Ascending aorta (tissue), 2 donors: ENCODE measurements around the gene UBE3B. TPM values are rescaled to one million over a fixed set of nuclear protein-coding genes. Genes with fewer than 3 reads are reported as not detected.

Experiments used
- DNase-seq, 2 donors: peaks; one replicate each; pipeline ENCODE4 v3.0.0-alpha.2; 2019; ENCODE audit warnings: low spot score in 2 of 2
- H3K27ac ChIP-seq, 2 donors: fragments of 200-600 bp; sonication (generic); one replicate each; pipeline ENCODE4 v1.5.1; 2016 to 2017; ENCODE audit warnings: mild to moderate bottlenecking in 1 of 2
- H3K27me3 ChIP-seq: fragments of 200-600 bp; sonication (generic); one replicate; pipeline ENCODE4 v1.5.1; 2017
- H3K36me3 ChIP-seq, 2 donors: fragments of 200-600 bp; sonication (generic); one replicate each; pipeline ENCODE4 v1.5.1; 2016
- H3K4me1 ChIP-seq, 2 donors: fragments of 200-600 bp; sonication (generic); one replicate each; pipeline ENCODE4 v1.5.1; 2016 to 2017; ENCODE audit warnings: mild to moderate bottlenecking in 1 of 2
- H3K4me3 ChIP-seq, 2 donors: fragments of 200-600 bp; sonication (generic); one replicate each; pipeline ENCODE4 v1.5.1; 2016 to 2017; ENCODE audit warnings: mild to moderate bottlenecking in 1 of 2
- H3K9me3 ChIP-seq, 2 donors: fragments of 200-600 bp; sonication (generic); one replicate each; pipeline ENCODE4 v1.5.1; 2016
- CTCF ChIP-seq, 3 experiments: fragments of 200-600 bp in 2 of 3; fragments of 450-650 bp in 1 of 3; sonication (generic) in 2 of 3; IDR thresholded peaks; one replicate each; pipeline ENCODE4 v1.5.1; 2016 to 2019; ENCODE audit warnings: antibody characterized with exemption in 3 of 3, mild to moderate bottlenecking in 1 of 3, moderate library complexity in 1 of 3
- intact Hi-C: fragments of 100-400 bp; cut with DNase I; formaldehyde crosslinking; loops from one replicate; pipeline ENCODE4 v1.15.1; 2023
- total RNA-seq: library from RNA; depleted of rRNA; stranded (reverse); fragments of >200 nt; gene quantifications from one replicate; pipeline ENCODE4 v1.1.0, GENCODE V29; 2016

The UBE3B gene
- total RNA-seq, 1 donor from 2014 or later = 19.1 TPM

GRCh38 chr12:109537136-109537535 is 59.7 kb downstream of the UBE3B start:
- intact Hi-C loops = no loop called here
- Histone ChIP-seq H3K4me3 (no peak overlapping the region), H3K4me1 (no peaks in the 10 kb centered on the region), H3K36me3 (peaks cover 28 to 63% of the 10 kb centered on the region in 2 donors), H3K9me3 (no peaks in the 10 kb centered on the region), H3K27ac (no peak overlapping the region), H3K27me3 (no peaks in the 10 kb centered on the region)
- no peak for TF ChIP-seq CTCF (IDR thresholded peaks at IDR 0.05)
- no peak for DNase-seq

- H3K36me3 ChIP-seq = peaks cover 17 to 54% of the 10 kb centered on the region in 2 donors
Measured at GRCh38 chr12:109538191-109538863, 60.9 kb downstream of the UBE3B start.

GRCh38 chr12:109539508-109539907 is 62.1 kb downstream of the UBE3B start:
- intact Hi-C loops = no loop called here
- Histone ChIP-seq H3K4me1 (no peaks in the 10 kb centered on the region), H3K27ac (no peak overlapping the region), H3K36me3 (peaks cover 8 to 43% of the 10 kb centered on the region in 2 donors), H3K9me3 (no peaks in the 10 kb centered on the region), H3K27me3 (no peaks in the 10 kb centered on the region), H3K4me3 (no peak overlapping the region)
- no peak for TF ChIP-seq CTCF (IDR thresholded peaks at IDR 0.05)
- DNase-seq = no peak

More at GRCh38 chr12:109538191-109538863, 60.9 kb downstream of the UBE3B start:
- TF ChIP-seq CTCF (IDR thresholded peaks at IDR 0.05) = no peak
- no peaks in the 10 kb centered on the region for H3K27me3 ChIP-seq
- no peaks in the 10 kb centered on the region for H3K9me3 ChIP-seq
- intact Hi-C loops = no loop called here
- H3K4me1 ChIP-seq = no peaks in the 10 kb centered on the region
- no peak for DNase-seq
- no peak overlapping the region for H3K4me3 ChIP-seq
- no peak overlapping the region for H3K27ac ChIP-seq

- Histone ChIP-seq H3K9me3 (no peaks in the 10 kb centered on the region), H3K4me3 (no peak overlapping the region), H3K27ac (no peak overlapping the region), H3K27me3 (no peaks in the 10 kb centered on the region), H3K36me3 (peaks cover 0 to 30% of the 10 kb centered on the region in 2 donors), H3K4me1 (no peaks in the 10 kb centered on the region)
- intact Hi-C loops = no loop called here
- no peak for DNase-seq
- TF ChIP-seq CTCF (IDR thresholded peaks at IDR 0.05) = no peak
Measured at GRCh38 chr12:109540526-109541412, 63.3 kb downstream of the UBE3B start.

GRCh38 chr12:109541413-109541726 is 63.9 kb downstream of the UBE3B start:
- intact Hi-C loops = no loop called here
- H3K4me3 ChIP-seq = no peak overlapping the region
- H3K36me3 ChIP-seq = peaks cover 0 to 28% of the 10 kb centered on the region in 2 donors
- H3K9me3 ChIP-seq = no peaks in the 10 kb centered on the region
- TF ChIP-seq CTCF (IDR thresholded peaks at IDR 0.05) = no peak
- H3K27ac ChIP-seq = no peak overlapping the region
- DNase-seq = no peak
- no peaks in the 10 kb centered on the region for H3K4me1 ChIP-seq
- no peaks in the 10 kb centered on the region for H3K27me3 ChIP-seq
